Brain microvascular endothelial cell (primary cell): ENCODE measurements around the gene CES2.

Experiments used
- DNase-seq: peaks from one replicate; pipeline ENCODE4 v3.0.0-alpha.2; 2020
- H3K27ac ChIP-seq: fragments of 250-450 bp; sonication (Bioruptor Pico); 2 replicates; pipeline ENCODE4 v1.5.1; 2020; ENCODE audit warnings: mild to moderate bottlenecking, moderate library complexity
- H3K27me3 ChIP-seq: fragments of 250-450 bp; sonication (Bioruptor Pico); replicated peaks from 2 replicates; pipeline ENCODE4 v1.5.1; 2020; ENCODE audit warnings: mild to moderate bottlenecking
- H3K36me3 ChIP-seq: fragments of 250-450 bp; sonication (Bioruptor Pico); replicated peaks from 2 replicates; pipeline ENCODE4 v1.5.1; 2020; ENCODE audit warnings: mild to moderate bottlenecking
- H3K4me3 ChIP-seq: 2 replicates; pipeline ENCODE4 v1.5.1; 2011; ENCODE audit warnings: low read depth, mild to moderate bottlenecking, control low read depth, low read length, moderate library complexity
- CTCF ChIP-seq: IDR thresholded peaks from 2 replicates; pipeline ENCODE4 v1.5.1; 2011; ENCODE audit warnings: low read depth, mild to moderate bottlenecking, moderate library complexity, low read length, control low read depth, inconsistent platforms; ENCODE audit errors: missing control alignments
- in situ Hi-C: cut with HindIII; loops from 2 replicates; pipeline ENCODE4 v1.10.0; 2017; ENCODE audit warnings: low sequenced_read_pairs, low pct_ligation_motif_present

Gene CES2

GRCh38 chr16:66927918-66928649 is 7.2 kb upstream of the CES2 start:
- Histone ChIP-seq H3K4me3 (no peak overlapping the region), H3K36me3 (no peaks in the 10 kb centered on the region), H3K27ac (peak overlapping the region; percentile 4), H3K27me3 (peaks cover 6% of the 10 kb centered on the region)
- in situ Hi-C loops: no loop called here
- DNase-seq: peak; percentile 9
- no peak for TF ChIP-seq CTCF

- H3K4me3 ChIP-seq: no peak overlapping the region
- peak; percentile 72 for TF ChIP-seq CTCF
- H3K36me3 ChIP-seq: no peaks in the 10 kb centered on the region
- in situ Hi-C loops: no loop called here
- no peak overlapping the region for H3K27ac ChIP-seq
- DNase-seq: peak; percentile 18
- H3K27me3 ChIP-seq: peaks cover 6% of the 10 kb centered on the region
These were observed 6.5 kb upstream of the CES2 start for GRCh38 chr16:66928702-66929388.

- Histone ChIP-seq H3K36me3 (no peaks in the 10 kb centered on the region), H3K27ac (no peak overlapping the region), H3K4me3 (no peak overlapping the region), H3K27me3 (no peaks in the 10 kb centered on the region)
- peak; percentile 44 for DNase-seq
- in situ Hi-C loops: no loop called here
- TF ChIP-seq CTCF: no peak
These were observed 5.1 kb upstream of the CES2 start for GRCh38 chr16:66930189-66930588.

- Histone ChIP-seq H3K4me3 (no peak overlapping the region), H3K27ac (no peak overlapping the region), H3K36me3 (no peaks in the 10 kb centered on the region), H3K27me3 (no peaks in the 10 kb centered on the region)
- no peak for DNase-seq
- TF ChIP-seq CTCF: no peak
- in situ Hi-C loops: no loop called here
These were observed 3.7 kb upstream of the CES2 start for GRCh38 chr16:66931665-66932064.

GRCh38 chr16:66932076-66932475 is 3.2 kb upstream of the CES2 start:
- no peak overlapping the region for H3K4me3 ChIP-seq
- TF ChIP-seq CTCF: no peak

More at GRCh38 chr16:66932076-66932475, 3.2 kb upstream of the CES2 start:
- in situ Hi-C loops: no loop called here
- no peak for DNase-seq
- H3K36me3 ChIP-seq: no peaks in the 10 kb centered on the region
- no peak overlapping the region for H3K27ac ChIP-seq
- no peaks in the 10 kb centered on the region for H3K27me3 ChIP-seq
